Esophagus squamous epithelium (tissue), 4 donors: ENCODE data around the gene PLCB2.

ENCODE experiments used
- POLR2A ChIP-seq, 4 donors: fragments of 450-650 bp; IDR thresholded peaks; one replicate each; pipeline ENCODE4 v1.6.1; 2017; ENCODE audit warnings: antibody characterized with exemption in 4 of 4, mild to moderate bottlenecking in 4 of 4, moderate library complexity in 3 of 4
- TF ChIP-seq, protein P1 (sequence below), 6 experiments: fragments of 450-650 bp in 4 of 6; fragments of 200-600 bp in 2 of 6; sonication (generic) in 2 of 6; IDR thresholded peaks; one replicate each; pipeline ENCODE4 v1.5.1; 2016 to 2019; ENCODE audit warnings: antibody characterized with exemption in 6 of 6, mild to moderate bottlenecking in 4 of 6, moderate library complexity in 4 of 6

DNA sequence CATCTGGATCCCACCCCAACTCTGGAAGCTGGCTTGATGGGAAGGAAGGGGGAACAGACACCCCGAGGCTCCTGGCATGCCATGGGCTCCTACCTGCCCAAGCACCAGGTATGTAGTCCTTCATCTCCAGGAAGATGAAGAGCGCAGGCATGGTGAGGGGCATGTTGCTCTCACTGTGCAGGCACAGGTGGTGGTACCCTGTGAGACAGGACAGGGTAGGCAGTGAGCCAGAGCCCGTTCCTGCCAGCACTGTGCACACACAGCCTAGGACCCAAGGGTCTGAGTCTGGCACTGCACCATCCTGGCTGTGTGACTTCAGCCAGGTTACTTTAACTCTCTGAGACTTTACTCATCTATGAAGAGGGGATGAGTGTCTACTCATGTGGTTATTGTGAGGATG, 15.5 kb downstream of the PLCB2 start:
- TF ChIP-seq, protein P1, sequence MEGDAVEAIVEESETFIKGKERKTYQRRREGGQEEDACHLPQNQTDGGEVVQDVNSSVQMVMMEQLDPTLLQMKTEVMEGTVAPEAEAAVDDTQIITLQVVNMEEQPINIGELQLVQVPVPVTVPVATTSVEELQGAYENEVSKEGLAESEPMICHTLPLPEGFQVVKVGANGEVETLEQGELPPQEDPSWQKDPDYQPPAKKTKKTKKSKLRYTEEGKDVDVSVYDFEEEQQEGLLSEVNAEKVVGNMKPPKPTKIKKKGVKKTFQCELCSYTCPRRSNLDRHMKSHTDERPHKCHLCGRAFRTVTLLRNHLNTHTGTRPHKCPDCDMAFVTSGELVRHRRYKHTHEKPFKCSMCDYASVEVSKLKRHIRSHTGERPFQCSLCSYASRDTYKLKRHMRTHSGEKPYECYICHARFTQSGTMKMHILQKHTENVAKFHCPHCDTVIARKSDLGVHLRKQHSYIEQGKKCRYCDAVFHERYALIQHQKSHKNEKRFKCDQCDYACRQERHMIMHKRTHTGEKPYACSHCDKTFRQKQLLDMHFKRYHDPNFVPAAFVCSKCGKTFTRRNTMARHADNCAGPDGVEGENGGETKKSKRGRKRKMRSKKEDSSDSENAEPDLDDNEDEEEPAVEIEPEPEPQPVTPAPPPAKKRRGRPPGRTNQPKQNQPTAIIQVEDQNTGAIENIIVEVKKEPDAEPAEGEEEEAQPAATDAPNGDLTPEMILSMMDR (IDR thresholded peaks at IDR 0.05) = no peak
- no peak for TF ChIP-seq POLR2A (IDR thresholded peaks at IDR 0.05)
